Glomerular visceral epithelial cell (primary cell): ENCODE results near the gene EXD3.

Experiments
- DNase-seq: peaks from one replicate; pipeline ENCODE4 v3.0.0-alpha.2; 2016; ENCODE audit errors: extremely low spot score

The EXD3 gene

DNA sequence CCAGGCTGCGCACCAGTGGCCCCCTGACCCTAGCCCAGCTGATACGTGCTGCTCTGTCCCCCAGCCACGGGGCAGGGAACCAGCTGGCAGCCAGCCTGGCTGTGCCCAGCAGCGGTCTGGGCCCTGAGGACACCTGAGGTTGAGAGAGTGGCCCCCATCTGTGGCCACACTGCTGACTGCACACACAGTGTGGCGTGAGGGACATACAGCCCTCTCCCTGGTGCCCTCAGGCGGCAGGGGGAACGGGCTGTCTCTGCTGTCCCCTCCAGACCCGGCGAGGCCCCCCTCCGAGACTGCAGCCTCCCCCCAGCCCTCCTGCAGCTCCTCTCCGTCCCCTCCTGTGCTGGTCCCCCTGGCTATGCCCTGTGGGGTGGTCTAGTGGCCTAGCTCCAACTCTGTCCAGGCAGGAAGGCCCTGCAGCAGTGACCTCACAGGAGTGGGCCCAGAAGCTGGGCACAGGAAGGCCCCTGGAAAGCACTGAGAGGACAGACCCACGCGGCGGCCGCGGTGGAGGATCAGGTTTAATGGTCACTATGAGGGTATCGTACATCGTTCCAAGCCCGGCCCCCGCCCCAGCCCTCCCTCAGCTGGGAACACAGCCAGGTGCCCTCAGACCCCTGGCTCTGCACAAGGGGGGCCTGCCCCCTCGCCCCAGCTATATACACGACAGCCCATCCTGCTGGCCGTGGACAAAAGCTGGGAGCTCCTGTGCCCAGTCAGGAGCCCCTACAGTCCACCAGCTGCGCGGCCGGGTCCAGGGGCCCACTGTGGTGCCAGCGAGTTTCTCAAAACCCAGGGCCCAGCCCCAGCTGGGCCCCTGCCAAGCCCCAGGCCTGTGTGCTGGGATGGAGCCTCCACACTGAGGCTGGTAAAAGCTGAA lies 25.0 kb upstream of the EXD3 start:
- no peak for DNase-seq

DNA sequence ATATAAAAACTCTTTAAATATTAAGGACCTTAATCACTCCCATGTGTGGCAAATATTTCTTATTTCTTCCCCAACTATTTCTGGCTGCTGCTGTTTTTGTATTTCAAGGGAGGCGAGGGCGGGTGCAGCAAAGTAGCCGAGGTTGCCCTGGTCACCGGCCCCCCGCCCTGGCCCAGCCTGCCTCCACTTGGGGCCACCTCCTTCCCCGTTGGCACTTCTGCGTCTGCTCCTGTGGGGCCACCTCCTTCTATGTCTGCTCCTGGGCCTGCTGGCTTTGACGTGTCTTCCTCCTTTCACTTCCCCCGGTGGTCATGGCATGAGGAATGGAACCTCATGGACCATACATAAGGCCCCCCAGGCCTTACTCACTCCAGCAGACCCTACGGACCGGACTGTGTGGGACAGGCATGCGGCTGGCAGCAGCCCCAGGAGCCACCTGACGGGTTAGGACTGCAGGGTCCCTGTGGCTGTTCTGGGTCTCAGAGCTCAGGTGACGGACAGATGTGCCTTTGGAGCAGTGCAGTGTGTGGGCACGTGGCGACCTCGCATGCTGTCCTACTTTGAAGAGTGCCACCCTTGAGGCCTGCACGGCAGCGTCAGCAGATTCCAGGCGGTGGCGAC lies 24.0 kb upstream of the EXD3 start:
- DNase-seq, result no peak

DNA sequence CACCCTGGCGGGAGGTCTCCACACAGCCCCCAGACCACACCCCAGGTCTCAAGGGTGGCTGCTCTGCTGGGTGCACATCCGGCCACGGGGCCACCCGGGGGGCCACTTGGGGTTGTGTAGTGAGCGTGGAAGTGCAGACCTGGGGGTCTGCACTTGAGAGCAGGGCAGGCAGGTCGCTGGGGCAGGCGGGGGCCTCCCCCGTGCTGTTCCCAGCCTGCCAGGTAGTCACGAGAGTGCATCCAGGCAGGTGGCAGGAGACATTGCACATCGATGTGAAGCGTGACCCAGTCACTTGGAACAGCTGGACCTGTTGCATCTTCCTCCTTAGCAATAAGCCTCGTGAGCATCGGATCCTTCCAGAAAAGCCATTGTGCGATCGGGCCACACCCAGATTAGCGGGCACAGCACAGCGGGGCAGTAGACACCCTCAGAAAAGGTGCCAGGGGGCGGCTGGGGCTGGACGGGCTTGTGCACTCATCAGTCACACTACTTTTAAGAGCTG lies 23.0 kb upstream of the EXD3 start:
- DNase-seq, result no peak

DNA sequence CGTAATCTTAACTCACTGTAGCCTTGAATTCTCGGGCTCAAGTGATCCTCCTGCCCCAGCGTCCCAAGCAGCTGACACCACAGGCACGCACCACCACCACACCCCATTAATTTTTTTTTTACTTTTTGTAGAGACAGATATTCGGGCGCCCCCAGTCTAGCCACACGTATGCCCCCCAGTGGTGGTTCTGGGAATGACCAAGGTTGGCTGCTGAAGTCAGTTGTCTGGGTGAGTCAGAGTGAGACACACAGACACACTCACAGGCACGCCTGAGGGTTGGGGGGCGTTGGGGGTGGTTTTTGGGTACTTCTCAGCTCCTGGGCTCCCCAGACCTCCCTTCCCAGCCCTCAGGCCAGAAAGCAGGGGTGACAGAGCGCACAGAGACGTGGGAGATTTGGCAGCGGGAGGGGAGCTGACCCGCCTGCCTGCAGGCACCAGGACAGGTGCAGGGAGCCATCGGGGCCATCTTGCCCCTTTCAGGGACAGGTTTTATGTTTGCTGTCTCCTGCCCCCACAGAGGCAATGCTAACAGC lies 22.4 kb upstream of the EXD3 start:
- peak; percentile 81 for DNase-seq

DNA sequence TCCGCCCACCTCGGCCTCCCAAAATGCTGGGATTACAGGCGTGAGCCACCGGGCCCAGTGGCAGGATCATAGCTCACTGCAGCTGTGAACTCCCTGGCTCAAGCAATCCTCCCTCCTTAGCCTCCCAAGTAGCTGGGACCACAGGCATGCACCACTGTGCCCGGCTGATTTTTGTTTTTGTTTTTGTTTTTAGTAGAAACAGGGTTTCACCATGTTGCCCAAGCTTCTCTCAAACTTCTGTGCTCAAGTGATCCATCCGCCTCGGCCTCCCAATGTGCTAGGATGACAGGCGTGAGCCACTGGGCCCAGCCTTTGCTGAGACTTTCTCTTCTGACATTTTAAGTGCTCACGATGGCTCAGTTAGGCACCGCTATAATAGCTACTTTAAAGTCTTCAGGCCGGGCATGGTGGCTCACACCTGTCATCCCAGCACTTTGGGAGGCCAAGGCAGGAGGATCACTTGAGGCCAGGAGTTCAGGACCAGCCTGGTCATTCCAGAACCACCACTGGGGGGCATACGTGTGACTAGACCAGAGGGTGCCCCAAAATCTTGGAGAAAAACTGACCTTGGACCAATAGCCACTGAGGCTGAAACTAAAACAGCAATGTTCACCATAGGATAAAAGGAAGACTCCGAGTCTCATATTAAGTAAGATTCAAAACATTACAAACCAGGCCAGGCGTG lies 21.3 kb upstream of the EXD3 start:
- no peak for DNase-seq

DNA sequence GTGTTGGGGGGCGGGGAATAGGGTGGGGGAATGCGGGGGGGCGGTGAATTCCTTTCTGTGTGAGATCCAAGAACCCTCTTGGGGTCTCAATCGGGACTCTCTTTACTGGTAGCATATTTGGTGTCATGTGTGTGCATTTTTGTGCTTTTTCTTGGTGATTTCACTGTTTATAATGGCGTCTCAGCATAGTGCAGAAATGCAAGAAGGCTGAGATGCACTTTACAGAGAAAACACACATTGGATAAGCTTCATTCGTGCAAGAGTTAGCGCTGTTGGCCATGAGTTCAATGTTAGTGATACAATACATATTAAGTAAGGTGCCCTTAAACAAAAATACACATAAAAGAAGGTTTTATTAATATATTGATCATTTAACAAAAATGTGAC lies 19.0 kb upstream of the EXD3 start:
- DNase-seq, result no peak

DNA sequence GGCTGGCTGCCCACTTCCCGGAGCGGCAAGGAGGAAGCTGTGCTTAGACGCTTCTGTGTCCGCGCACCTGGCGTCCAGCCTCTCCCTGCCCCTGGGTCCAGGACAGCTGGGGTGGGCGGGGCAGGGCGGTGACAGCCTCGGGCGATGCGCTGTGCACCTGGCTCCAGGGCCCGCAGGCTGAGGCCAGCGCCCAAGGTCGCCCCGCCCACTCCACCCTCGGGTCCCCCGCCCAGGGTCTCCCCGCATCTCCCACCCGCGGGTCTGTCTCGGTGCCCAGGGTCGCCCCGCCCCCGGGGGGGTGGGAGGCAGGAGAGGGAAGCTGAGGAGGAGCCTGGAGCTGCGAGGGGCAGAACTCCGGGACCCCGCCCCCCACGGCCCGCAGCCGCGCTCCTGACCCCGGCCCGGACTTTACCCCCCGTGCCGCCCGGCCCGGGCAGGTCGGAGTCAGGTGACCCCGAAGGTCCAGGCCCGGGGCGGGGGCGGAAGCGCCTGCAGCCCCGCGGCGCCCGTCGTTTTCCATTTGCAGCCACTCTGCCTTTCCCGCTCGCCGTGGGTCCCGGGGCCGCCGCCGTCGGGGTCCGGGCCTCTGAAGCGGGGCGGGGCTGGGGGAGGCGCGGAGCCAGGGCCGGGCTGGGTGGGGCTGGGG lies 18.4 kb upstream of the EXD3 start, which contains the start of gene ENTPD8:
TSS of gene ENTPD8 (minus strand) at position 69 of the 646 bp plus-strand sequence. CDS start 3,072 bp downstream, outside the sequence.
- peak; percentile 45 for DNase-seq

DNA sequence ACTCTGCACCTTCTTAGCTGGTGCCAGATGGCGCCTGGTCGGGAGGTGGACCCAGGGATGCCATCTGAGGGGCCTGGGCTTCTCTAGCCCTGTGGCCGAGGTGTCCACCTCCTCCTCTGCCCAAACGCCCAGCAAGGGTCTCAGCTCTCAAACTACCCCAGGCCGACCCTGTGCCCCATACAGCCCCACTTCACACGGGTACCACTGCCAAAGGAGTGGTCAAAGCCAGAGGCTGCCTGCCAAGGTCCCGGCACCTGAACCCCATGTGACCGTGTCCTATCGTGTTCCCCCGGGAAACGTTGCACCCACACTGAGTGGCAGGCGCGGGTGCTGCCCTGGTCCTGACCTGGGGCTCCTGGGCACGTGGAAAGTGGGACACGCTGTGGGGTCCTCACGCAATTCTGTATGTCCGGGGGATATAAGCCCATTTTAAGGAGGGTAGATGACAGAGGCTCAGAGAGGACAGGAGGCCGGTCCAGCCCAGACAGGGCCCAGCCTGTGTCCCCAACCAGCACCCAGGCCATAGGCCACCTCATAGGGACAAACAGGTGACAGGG lies 16.3 kb upstream of the EXD3 start:
- DNase-seq, result no peak

DNA sequence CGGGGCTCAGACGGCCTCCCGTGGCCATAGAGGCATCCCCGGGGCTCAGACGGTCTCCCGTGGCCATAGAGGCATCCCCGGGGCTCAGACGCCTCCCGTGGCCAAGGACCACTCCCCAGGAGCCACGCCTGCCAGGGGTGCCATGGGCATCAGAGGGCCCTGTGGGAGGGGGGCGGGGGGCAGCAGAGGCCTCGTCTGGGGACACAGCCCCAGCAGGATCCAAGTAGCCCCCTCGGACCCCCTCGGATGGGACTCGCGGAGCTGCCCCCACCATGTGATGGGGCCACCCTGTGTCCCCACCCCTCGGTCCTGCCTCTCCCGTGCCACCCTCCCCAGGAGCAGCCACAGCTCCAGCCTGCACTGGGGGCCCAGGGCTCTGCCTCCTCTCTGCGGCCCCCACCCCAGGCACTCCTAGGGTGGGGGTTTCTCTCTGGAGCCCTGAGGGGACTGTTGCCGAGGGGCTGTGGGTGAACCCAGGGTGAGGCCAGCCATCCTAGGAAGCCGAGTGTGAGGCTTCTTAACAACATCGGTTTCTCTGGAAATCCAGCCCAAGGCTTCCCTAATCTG lies 15.7 kb upstream of the EXD3 start:
- DNase-seq, result no peak

DNA sequence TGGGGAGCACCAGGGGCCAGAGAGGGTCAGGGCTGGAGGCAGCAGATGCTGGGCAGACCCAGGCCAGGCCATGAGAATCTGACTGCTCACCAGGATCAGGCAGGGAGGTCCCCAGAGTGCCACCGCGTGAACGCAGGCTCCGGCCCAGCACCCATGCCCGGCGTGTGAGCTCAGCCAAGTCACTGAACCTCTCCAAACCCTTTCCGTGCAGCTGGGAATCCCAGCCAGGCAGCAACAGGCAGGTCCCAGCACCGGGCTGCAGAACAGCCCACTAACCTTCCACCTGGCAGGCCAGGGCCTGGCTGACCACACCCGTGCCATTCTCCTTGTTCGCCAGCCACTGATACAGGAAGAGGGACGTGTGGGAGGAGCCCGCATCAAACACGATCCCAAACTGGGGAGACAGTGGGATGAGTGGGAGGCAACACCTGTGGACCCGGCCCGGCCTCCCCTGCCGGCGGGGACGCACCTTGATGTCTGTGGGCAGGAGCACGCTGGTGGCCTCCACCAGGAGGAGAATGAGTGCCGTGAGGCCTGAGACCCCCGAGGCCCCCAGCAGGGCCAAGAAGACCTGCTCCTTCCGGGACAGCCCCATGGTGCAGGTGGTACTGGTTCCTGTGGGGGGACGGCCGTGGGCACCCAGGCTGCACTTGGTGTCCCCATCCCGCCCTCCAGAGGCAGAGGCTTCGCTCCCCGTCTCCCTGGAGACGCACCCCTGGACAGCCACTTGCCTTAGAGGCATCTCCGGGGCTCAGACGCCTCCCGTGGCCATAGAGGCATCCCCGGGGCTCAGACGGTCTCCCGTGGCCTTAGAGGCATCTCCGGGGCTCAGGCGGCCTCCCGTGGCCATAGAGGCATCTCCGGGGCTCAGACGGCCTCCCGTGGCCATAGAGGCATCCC lies 15.0 kb upstream of the EXD3 start:
- DNase-seq, result no peak

DNA sequence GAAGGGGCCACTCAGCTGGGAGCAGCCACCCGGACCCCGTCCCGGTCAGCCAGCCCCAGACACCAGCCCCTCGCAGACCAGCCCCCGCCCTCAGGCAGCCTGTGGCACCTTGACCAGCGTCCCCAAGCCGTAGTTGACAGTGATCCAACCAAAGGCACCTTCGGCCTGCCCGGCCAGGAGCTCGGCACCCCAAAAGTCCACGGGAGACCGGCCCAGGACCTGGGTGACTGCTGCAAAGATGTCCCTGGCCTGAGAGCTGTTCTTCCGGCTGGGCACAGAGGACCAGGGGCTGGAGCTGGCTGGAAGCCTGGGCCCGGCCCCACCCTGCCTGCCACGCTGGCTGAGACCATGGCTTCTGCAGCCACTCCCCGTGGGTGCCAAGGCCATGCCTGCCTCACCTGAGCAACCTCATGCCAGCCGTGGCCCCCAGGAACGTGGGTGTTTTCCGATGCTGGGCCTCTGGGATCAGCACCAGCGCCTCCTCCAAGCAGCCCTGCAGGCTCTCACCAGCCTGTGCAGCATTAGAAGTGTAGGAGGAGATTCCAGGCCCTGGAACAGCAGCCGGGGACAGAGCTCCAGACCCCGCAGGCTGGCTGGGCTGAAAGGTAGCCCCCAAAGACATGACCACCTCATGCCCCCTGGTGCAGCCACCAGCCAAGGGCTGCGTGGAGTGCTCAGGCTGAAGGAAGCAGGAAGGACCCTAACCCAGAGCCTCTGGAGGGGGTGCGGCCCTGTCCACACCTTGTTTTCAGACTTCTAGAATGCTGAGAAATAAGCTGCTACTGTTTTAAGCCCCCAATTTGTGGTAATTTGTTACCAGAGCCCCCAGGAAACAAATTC lies 14.0 kb upstream of the EXD3 start:
- DNase-seq, result no peak

DNA sequence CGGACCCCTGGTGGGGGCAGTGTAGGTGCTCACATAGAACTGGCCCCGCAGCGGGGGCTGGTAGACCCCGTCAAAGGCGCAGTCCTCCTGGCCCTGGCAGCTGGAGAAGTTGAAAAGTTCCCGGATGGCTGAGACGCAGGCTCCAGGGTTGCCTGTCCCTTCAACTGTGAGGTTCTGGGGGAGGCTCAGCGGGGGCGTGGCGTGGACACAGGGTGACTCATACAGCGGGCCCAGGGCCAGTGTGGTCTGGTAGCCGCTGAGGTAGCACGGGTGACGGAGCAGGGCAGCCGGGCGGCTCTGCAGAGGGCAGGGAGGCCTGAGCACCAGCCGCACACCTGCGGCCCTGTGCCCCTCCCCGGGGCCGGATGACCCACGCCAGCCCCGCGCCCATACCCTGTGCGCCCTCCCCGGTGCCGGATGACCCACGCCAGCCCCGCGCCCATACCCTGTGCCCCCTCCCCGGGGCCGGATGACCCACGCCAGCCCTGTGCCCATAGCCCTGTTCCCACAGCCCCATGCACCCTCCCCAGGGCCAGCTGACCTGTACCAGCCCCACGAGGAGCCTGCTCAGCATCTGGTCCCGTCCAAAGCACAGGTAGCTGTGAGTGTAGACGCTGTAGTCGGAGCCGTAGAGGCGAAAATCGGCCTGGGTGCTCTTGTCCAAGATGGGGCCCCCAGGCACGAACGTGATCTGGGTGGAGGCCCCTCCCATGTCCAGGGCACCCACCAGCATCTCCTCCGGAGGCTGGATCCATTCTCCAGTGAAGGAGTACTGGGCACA lies 13.2 kb upstream of the EXD3 start:
- peak; percentile 95 for DNase-seq

DNA sequence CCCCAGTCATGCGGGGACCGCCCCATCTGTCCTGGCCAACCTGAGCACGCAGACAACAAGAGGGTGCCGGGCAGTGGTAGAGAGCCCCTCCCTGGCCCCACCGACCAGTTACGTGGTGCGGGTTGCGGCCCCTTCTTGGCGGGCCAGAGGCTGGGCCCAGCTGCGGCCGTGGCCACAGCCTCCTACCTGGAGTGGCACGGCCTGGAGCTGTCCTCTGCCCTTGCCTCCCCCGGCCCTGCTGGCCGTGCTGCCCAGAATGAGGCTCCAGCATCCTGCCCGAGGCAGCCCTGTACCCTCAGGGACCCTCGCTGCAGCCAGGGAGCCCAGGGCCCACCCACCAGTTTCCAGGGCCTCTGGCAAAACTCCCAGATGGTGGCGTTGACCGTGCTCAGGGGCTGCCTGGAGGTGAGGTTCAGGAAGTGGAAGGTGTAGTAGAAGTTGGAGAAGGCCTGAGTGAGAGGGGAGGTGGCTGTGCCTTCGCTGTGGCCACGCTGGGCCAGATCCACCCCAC lies 12.5 kb upstream of the EXD3 start:
- DNase-seq, result no peak

DNA sequence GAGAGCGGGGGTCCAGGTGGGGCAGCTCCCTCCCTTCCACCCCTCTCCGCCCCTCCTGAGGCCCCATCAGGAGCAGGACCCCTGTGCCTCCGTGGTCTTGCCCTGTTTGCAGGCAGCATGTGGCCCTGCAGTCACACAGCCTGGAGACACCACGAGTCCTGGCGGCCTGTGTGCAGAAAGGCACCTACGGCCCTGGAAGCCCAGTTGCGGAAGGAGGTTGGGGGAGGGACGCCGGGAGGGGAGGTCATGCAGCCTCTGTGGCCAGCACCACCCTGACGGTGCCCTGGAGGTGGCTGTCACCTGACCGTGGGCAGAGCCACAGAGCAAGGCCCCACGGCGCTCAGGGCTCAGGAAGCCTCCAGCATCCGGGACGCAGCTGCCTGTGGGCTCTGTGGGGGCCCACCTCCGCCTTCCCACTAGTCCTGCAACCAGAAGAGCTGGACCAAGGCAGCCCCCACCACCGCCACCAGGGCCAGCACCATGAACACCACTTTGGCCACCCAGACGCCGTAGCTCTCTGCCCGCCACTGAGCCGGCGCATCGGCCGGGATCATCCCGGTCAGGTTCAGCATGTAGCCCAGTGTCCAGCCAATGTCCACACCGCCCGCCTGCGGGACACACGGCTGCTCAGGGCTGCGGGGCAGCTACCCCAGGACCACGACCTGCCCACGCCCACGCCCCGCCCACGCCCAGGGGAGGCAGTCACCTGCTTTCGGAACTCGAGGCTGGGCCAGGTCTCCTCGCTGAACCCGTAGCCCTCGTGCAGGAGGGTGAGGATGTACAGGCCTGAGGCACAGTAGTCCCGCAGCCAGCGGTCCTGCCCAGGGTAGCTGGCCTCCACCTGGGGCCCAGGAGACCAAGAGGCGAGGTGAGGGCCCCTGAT lies 11.8 kb upstream of the EXD3 start:
- DNase-seq, result no peak

DNA sequence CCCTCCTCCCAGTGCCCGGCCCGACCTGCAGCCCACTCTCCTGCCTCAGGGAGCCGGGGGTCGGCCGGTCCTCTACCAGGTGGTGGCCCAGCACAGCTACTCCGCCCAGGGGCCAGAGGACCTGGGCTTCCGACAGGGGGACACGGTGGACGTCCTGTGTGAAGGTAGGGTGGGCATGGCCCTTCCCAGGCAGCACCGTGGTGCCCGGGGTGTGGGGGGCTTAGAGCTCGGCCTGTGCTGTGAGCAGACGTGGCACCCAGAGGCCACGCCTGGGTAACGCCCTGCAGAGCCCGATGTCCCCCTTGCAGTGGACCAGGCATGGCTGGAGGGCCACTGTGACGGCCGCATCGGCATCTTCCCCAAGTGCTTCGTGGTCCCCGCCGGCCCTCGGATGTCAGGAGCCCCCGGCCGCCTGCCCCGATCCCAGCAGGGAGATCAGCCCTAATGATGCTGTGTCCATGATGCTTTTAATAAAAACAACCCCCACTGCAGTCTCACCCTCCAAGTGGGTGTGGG lies 11.0 kb upstream of the EXD3 start:
- no peak for DNase-seq

DNA sequence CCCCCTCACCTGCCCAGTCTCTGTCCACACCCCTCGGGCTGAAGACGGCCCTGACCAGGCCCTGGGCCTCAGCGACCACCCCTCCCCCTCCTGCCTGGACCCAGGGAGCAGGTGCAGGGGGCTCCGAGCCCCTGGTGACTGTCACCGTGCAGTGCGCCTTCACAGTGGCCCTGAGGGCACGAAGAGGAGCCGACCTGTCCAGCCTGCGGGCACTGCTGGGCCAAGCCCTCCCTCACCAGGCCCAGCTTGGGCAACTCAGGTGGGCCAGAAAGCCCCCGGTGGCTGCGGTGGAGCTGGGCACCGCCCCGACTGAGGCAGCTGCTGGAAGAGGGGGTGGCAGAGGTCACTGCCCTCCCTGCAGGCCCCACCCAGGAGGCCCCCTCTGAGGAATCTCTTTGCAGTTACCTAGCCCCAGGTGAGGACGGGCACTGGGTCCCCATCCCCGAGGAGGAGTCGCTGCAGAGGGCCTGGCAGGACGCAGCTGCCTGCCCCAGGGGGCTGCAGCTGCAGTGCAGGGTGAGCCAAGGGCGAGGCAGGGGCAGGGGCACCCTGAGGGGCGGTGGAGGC lies 10.5 kb upstream of the EXD3 start:
- no peak for DNase-seq
